Erythroblast (primary cell): ENCODE measurements around the gene TLR4.

Experiments used
- GATA1 ChIP-seq: IDR thresholded peaks from 2 replicates; pipeline ENCODE4 v1.6.1; 2011; ENCODE audit warnings: low read depth, mild to moderate bottlenecking, control low read depth, low read length, moderate library complexity
- POLR2A ChIP-seq: IDR thresholded peaks from 2 replicates; pipeline ENCODE4 v1.6.1; 2011; ENCODE audit warnings: mild to moderate bottlenecking, low read length

GRCh38 chr9:117744856-117745389 is 40.7 kb downstream of the TLR4 start:
- TF ChIP-seq POLR2A, result no peak
- no peak for TF ChIP-seq GATA1
